Measurements from ENCODE around the gene HSP90AB1. TPM values are rescaled to one million over a fixed set of nuclear protein-coding genes. Genes with fewer than 3 reads are reported as not detected.

HSP90AB1 gene
- total and polyA plus RNA-seq, 2 experiments from 2014 or later = 440 to 891 TPM

GRCh38 chr6:44235269-44235668 lies 11.6 kb upstream of the HSP90AB1 start:
- Histone ChIP-seq H3K36me3 (replicated peaks; ENCODE audit: insufficient read depth, low read depth) (no peaks in the 10 kb centered on the region), H3K4me1 (ENCODE audit: insufficient read depth) (peaks cover 24% of the 10 kb centered on the region), H4K20me1 (ENCODE audit: insufficient read depth, poor library complexity, severe bottlenecking) (no peaks in the 10 kb centered on the region), H3K27ac (peak overlapping the region; percentile 65), H3K9me2 (replicated peaks; ENCODE audit: insufficient read depth) (no peaks in the 10 kb centered on the region), H3K4me3 (no peak overlapping the region), H2AFZ (no peak overlapping the region), H3K9me3 (ENCODE audit: low read depth) (no peaks in the 10 kb centered on the region), H3K79me2 (no peaks in the 10 kb centered on the region), H3K4me2 (peak overlapping the region; percentile 4), H3K27me3 (no peaks in the 10 kb centered on the region)
- 71% methylated on average over 6 of the region's 6 CpGs for WGBS (ENCODE audit: low lambda C conversion rate, missing lambda C conversion rate)
- TF ChIP-seq CTCF (IDR thresholded peaks at IDR 0.05; ENCODE audit: poor library complexity) = no peak
- TF ChIP-seq EZH2 (IDR thresholded peaks at IDR 0.05; ENCODE audit: borderline replicate concordance) = no peak
- DNase-seq (ENCODE audit: low spot score) = no peak

DNA sequence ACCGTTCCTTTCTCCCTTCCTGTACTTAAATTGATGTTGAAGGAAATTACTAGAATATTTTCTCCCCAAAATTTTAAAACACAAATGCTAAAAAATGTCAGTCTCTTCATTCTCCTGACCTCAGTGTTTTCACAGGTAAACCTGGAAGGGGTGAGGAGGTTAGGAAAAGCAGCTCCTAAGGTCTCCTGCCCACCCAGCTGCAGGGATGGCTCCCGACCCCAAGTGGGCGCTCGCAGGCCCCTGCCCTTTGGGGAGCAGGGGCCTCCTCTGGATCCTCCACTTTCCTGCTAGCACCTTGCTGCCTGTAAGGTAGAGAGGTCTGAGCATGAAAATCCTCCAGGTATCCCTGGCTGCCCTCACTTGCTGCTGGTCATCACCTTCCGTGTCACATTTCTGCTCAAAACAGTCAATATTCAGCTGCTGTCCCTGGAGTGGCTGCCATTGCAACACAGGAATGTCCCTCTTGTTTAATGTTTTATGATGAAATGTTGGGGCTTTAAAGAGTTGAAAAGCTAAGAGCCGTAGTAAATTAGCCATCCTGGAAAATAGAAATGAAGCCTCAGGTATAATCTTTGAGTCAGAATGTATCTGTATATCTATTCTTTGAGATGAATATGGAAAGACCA lies 10.9 kb upstream of the HSP90AB1 start:
- TF ChIP-seq EZH2 (IDR thresholded peaks at IDR 0.05; ENCODE audit: borderline replicate concordance) (no peak), EZH2phosphoT487 (IDR thresholded peaks at IDR 0.05; ENCODE audit: low read depth, severe bottlenecking, unreplicated experiment) (no peak), CTCF (IDR thresholded peaks at IDR 0.05; ENCODE audit: poor library complexity) (no peak)
- Histone ChIP-seq H4K20me1 (ENCODE audit: insufficient read depth, poor library complexity, severe bottlenecking) (no peaks in the 10 kb centered on the region), H3K36me3 (replicated peaks; ENCODE audit: insufficient read depth, low read depth) (no peaks in the 10 kb centered on the region), H3K27me3 (no peaks in the 10 kb centered on the region), H3K4me1 (ENCODE audit: insufficient read depth) (peaks cover 24% of the 10 kb centered on the region), H3K9me3 (ENCODE audit: low read depth) (no peaks in the 10 kb centered on the region), H3K27ac (peak overlapping the region; percentile 95), H3K4me3 (no peak overlapping the region), H3K9me2 (replicated peaks; ENCODE audit: insufficient read depth) (no peaks in the 10 kb centered on the region), H3K4me2 (no peak overlapping the region), H2AFZ (no peak overlapping the region), H3K79me2 (no peaks in the 10 kb centered on the region)
- no peak for DNase-seq (ENCODE audit: low spot score)
- WGBS (ENCODE audit: low lambda C conversion rate, missing lambda C conversion rate) = 91% methylated on average over 6 of the region's 6 CpGs

GRCh38 chr6:44237021-44237812 lies 9.7 kb upstream of the HSP90AB1 start:
- Histone ChIP-seq H4K20me1 (ENCODE audit: insufficient read depth, poor library complexity, severe bottlenecking) (no peaks in the 10 kb centered on the region), H3K4me2 (peak overlapping the region; percentile 89), H3K79me2 (no peaks in the 10 kb centered on the region), H3K4me1 (ENCODE audit: insufficient read depth) (peaks cover 24% of the 10 kb centered on the region), H3K36me3 (replicated peaks; ENCODE audit: insufficient read depth, low read depth) (no peaks in the 10 kb centered on the region), H3K27me3 (no peaks in the 10 kb centered on the region), H3K27ac (peak overlapping the region; percentile 95), H3K4me3 (peak overlapping the region; percentile 35), H2AFZ (peak overlapping the region; percentile 85), H3K9me3 (ENCODE audit: low read depth) (no peaks in the 10 kb centered on the region), H3K9me2 (replicated peaks; ENCODE audit: insufficient read depth) (no peaks in the 10 kb centered on the region)
- DNase-seq (ENCODE audit: low spot score) = peak; percentile 95
- 43% methylated on average over 22 of the region's 22 CpGs for WGBS (ENCODE audit: low lambda C conversion rate, missing lambda C conversion rate)
- TF ChIP-seq EZH2 (IDR thresholded peaks at IDR 0.05; ENCODE audit: borderline replicate concordance) (no peak), CTCF (IDR thresholded peaks at IDR 0.05; ENCODE audit: poor library complexity) (no peak)

All from hepatocyte (in vitro differentiated cells).